ENCODE results near the gene ADISSP.
"Not testable (repeated sequence)": the region's sequence is repeated elsewhere in the genome, so short reads cannot be mapped to it uniquely, and the experiment has no call there.

ADISSP gene

GRCh38 chr20:3796477-3797225 is 29.1 kb upstream of the ADISSP start:
- Histone ChIP-seq H3K4me3 (ENCODE audit: low read depth, low read length, poor library complexity, severe bottlenecking) (peak overlapping the region; percentile 86), H4K20me1 (ENCODE audit: insufficient read depth, low read length) (no peaks in the 10 kb centered on the region), H3K36me3 (ENCODE audit: insufficient read depth, low read length) (peaks cover 18% of the 10 kb centered on the region)

GRCh38 chr20:3795511-3796468 is 28.2 kb upstream of the ADISSP start, which contains the start of gene CDC25B:
TSS of gene CDC25B (plus strand) at chr20:3796310. CDS start at chr20:3796532, 222 bp downstream.
- peaks cover 9% of the 10 kb centered on the region for H3K36me3 ChIP-seq (ENCODE audit: insufficient read depth, low read length)
- no peaks in the 10 kb centered on the region for H3K9me3 ChIP-seq (ENCODE audit: low read length)
- TF ChIP-seq EZH2 (IDR thresholded peaks at IDR 0.05; ENCODE audit: borderline replicate concordance, low read length) = no peak
- TF ChIP-seq CTCF (IDR thresholded peaks at IDR 0.05; ENCODE audit: low read length) = peak; percentile 30; the same call in 1 of the 2 replicates
- H3K27me3 ChIP-seq (ENCODE audit: insufficient read depth, low read length) = no peaks in the 10 kb centered on the region
- H3K4me3 ChIP-seq (ENCODE audit: low read depth, low read length, poor library complexity, severe bottlenecking) = peak within 1 kb of the TSS; percentile 86
- H3K27ac ChIP-seq (ENCODE audit: low read depth, low read length, poor library complexity, severe bottlenecking) = peak within 1 kb of the TSS; percentile 95
- H3K4me2 ChIP-seq (ENCODE audit: low read length) = peak within 1 kb of the TSS; percentile 95
- H3K9me2 ChIP-seq (ENCODE audit: low read depth, low read length) = no peaks in the 10 kb centered on the region
- H4K20me1 ChIP-seq (ENCODE audit: insufficient read depth, low read length) = no peaks in the 10 kb centered on the region
- peaks cover 44% of the 10 kb centered on the region for H3K4me1 ChIP-seq (ENCODE audit: insufficient read depth, low read length, severe bottlenecking)
- peak within 1 kb of the TSS; percentile 77; the same call in 1 of the 2 replicates for H2AFZ ChIP-seq (ENCODE audit: low read length)
- no peaks in the 10 kb centered on the region for H3F3A ChIP-seq (ENCODE audit: insufficient read depth, low read length)
- 0 out of 2 replicates have a peak, but pooled peaks cover 6% of the 10 kb centered on the region for H3K79me2 ChIP-seq (ENCODE audit: insufficient read depth, low read length)
- H3K9ac ChIP-seq (ENCODE audit: low read length) = peak within 1 kb of the TSS; percentile 96

More at GRCh38 chr20:3796477-3797225, 29.1 kb upstream of the ADISSP start:
- Histone ChIP-seq H3K27me3 (ENCODE audit: insufficient read depth, low read length) (no peaks in the 10 kb centered on the region), H3K27ac (ENCODE audit: low read depth, low read length, poor library complexity, severe bottlenecking) (peak overlapping the region; percentile 95), H2AFZ (ENCODE audit: low read length) (no peak overlapping the region), H3K79me2 (ENCODE audit: insufficient read depth, low read length) (0 out of 2 replicates have a peak, but pooled peaks cover 6% of the 10 kb centered on the region), H3K9me3 (ENCODE audit: low read length) (no peaks in the 10 kb centered on the region), H3K9me2 (ENCODE audit: low read depth, low read length) (no peaks in the 10 kb centered on the region), H3K9ac (ENCODE audit: low read length) (peak overlapping the region; percentile 96), H3K4me2 (ENCODE audit: low read length) (peak overlapping the region; percentile 95), H3K4me1 (ENCODE audit: insufficient read depth, low read length, severe bottlenecking) (peaks cover 44% of the 10 kb centered on the region), H3F3A (ENCODE audit: insufficient read depth, low read length) (no peaks in the 10 kb centered on the region)
- no peak for TF ChIP-seq CTCF (IDR thresholded peaks at IDR 0.05; ENCODE audit: low read length)
- TF ChIP-seq EZH2 (IDR thresholded peaks at IDR 0.05; ENCODE audit: borderline replicate concordance, low read length) = no peak

- H3K27me3 ChIP-seq (ENCODE audit: insufficient read depth, low read length) = no peaks in the 10 kb centered on the region
- no peaks in the 10 kb centered on the region for H3K9me3 ChIP-seq (ENCODE audit: low read length)
- no peak overlapping the region for H2AFZ ChIP-seq (ENCODE audit: low read length)
- peak overlapping the region; percentile 86 for H3K4me3 ChIP-seq (ENCODE audit: low read depth, low read length, poor library complexity, severe bottlenecking)
- H3K79me2 ChIP-seq (ENCODE audit: insufficient read depth, low read length) = 0 out of 2 replicates have a peak, but pooled peaks cover 6% of the 10 kb centered on the region
- no peaks in the 10 kb centered on the region for H4K20me1 ChIP-seq (ENCODE audit: insufficient read depth, low read length)
- peak overlapping the region; percentile 88 for H3K27ac ChIP-seq (ENCODE audit: low read depth, low read length, poor library complexity, severe bottlenecking)
- peaks cover 36% of the 10 kb centered on the region for H3K4me1 ChIP-seq (ENCODE audit: insufficient read depth, low read length, severe bottlenecking)
- H3K9ac ChIP-seq (ENCODE audit: low read length) = peak overlapping the region; percentile 93; the same call in 1 of the 2 replicates
- no peaks in the 10 kb centered on the region for H3K36me3 ChIP-seq (ENCODE audit: insufficient read depth, low read length)
- H3F3A ChIP-seq (ENCODE audit: insufficient read depth, low read length) = no peaks in the 10 kb centered on the region
- no peak for TF ChIP-seq EZH2 (IDR thresholded peaks at IDR 0.05; ENCODE audit: borderline replicate concordance, low read length)
- no peak for TF ChIP-seq CTCF (IDR thresholded peaks at IDR 0.05; ENCODE audit: low read length)
- peak overlapping the region; percentile 92 for H3K4me2 ChIP-seq (ENCODE audit: low read length)
- H3K9me2 ChIP-seq (ENCODE audit: low read depth, low read length) = no peaks in the 10 kb centered on the region
Observed at GRCh38 chr20:3794701-3795420, 27.3 kb upstream of the ADISSP start.

- H3K27me3 ChIP-seq (ENCODE audit: insufficient read depth, low read length); H4K20me1 ChIP-seq (ENCODE audit: insufficient read depth, low read length); H3K9me2 ChIP-seq (ENCODE audit: low read depth, low read length); H3K4me3 ChIP-seq (ENCODE audit: low read depth, low read length, poor library complexity, severe bottlenecking); H3K79me2 ChIP-seq (ENCODE audit: insufficient read depth, low read length); H3K27ac ChIP-seq (ENCODE audit: low read depth, low read length, poor library complexity, severe bottlenecking); H3F3A ChIP-seq (ENCODE audit: insufficient read depth, low read length); H3K36me3 ChIP-seq (ENCODE audit: insufficient read depth, low read length); H2AFZ ChIP-seq (ENCODE audit: low read length); H3K9ac ChIP-seq (ENCODE audit: low read length); H3K9me3 ChIP-seq (ENCODE audit: low read length); H3K4me2 ChIP-seq (ENCODE audit: low read length): not testable (repeated sequence)
- H3K4me1 ChIP-seq (ENCODE audit: insufficient read depth, low read length, severe bottlenecking) = peaks cover 29% of the 10 kb centered on the region
Observed at GRCh38 chr20:3794168-3794567, 26.6 kb upstream of the ADISSP start.

Measured in OCI-LY1 (cell line).